GM19193 (cell line): ENCODE measurements around the gene SCGN.

Experiments
- POLR2A ChIP-seq: IDR thresholded peaks from 4 replicates; pipeline ENCODE4 v1.6.1; 2011; ENCODE audit not compliant: insufficient read depth, insufficient read length; ENCODE audit errors: extremely low read depth

SCGN gene, protein sequence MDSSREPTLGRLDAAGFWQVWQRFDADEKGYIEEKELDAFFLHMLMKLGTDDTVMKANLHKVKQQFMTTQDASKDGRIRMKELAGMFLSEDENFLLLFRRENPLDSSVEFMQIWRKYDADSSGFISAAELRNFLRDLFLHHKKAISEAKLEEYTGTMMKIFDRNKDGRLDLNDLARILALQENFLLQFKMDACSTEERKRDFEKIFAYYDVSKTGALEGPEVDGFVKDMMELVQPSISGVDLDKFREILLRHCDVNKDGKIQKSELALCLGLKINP

DNA sequence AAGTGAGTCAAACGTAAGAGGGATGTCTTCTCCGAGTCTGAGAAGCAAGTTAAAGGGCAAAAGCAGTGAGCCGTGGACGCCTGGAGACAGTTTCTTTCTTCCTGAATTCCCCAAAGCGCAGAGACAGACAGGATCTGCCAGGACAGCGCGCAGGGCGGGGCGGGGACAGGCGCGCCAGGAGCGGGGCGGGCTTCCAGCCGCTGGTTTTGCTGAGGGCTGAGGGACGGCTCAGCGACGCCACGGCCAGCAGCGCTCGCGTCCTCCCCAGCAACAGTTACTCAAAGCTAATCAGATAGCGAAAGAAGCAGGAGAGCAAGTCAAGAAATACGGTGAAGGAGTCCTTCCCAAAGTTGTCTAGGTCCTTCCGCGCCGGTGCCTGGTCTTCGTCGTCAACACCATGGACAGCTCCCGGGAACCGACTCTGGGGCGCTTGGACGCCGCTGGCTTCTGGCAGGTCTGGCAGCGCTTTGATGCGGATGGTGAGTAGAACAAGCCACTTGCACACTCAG is at the start of gene SCGN:
Gene SCGN (plus strand): TSS at position 209 of the 509 bp plus-strand sequence. CDS start 189 bp downstream, at position 398.
- TF ChIP-seq POLR2A, result no peak

DNA sequence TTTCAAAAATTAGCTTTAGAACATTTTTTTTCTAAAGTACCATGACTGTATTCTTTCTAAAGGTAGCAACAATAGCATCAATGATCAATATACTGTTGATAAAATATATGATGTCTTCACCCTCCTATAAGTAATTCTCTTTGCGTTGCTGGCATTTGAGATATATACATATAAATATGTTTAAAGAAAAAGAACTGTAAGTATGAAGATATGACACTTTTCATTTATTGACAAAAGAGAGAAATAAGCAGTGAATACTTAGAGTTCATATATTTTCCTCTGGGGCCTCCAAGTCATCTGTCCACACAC is 49.4 kb upstream of the SCGN start:
- TF ChIP-seq POLR2A, result no peak

DNA sequence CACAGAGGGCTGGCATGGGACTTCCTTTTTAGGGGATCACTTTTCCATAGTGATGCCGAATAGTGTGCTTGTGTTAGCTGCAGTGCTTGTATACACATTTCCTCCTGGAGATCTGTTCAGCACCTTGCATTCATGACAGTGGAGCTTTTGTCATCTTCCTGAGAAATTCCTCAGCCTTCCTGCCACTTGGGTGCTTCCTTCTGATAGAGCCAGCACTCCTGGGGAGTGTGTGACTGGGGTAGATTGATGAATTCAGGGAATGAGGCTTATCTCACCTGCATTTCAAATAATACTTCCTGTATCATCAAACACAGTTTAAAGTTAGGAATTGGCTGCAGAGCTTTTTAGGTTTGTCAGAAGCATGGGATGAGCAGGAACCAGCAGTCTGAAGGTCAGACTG is 48.8 kb upstream of the SCGN start:
- no peak for TF ChIP-seq POLR2A

DNA sequence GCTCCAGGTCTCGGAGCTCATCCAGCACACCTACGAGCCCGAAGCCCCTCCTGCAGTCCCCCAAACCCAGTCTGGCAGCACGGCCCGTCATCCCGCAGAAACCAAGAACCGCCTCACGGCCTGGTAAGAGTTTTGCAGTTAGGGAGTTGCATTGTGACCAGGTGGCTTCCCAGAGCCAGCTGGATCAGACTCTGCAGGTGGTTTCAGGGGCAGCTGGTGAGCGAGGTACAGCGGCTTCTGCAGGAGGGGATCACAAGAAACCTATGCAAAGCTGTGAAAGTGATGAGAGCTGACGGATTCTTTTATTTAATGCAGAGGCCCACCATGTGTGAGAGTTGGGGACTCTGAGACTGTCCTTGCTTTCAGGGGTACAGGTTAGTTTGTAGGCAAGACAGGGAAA is 45.9 kb upstream of the SCGN start:
- no peak for TF ChIP-seq POLR2A

DNA sequence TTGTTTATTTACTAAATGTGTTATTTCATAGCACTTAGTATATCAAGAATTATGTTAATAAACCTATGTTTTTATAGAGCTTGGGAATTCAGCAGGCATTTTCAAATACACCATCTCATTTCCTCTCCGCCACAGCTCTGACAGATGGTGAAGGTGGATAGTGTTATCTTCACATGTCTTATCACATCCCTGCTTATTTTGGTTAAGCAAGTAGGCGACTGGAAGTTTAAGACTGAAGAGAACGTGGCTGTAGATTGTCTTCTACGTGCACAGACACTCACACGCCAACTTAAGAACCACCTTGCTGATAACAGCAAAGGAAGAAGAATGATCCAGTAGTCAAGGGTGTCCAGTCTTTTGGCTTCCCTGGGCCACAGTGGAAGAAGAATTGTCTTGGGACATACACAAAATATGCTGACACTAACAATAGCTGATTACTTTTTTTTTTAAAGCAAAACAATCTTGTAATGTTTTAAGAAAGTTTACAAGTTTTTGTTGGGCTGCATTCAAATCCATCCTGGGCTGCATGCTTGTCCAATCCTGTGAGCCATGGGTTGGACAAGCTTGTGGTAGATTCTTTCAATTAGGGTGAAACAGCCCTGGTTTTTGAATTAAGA is 43.3 kb upstream of the SCGN start:
- TF ChIP-seq POLR2A, result no peak

DNA sequence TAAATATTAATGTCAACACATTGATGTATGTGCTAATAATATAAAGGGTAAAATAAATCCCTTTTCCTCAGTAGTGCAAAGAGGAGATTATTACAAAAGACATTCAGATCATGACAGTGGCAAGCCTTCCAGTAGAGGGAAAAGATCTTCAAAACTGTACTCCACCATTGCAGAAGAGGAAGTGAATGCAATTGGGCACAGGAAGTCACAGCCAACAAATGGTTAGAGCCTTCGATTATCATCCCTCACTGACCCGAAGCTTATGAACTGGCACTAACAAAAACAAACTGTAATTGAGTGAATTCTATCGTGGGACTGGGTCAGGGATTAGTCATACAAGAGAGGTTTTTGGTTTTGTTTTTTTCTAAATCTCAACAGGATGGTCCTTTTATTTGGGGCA is 39.3 kb upstream of the SCGN start:
- TF ChIP-seq POLR2A, result no peak

DNA sequence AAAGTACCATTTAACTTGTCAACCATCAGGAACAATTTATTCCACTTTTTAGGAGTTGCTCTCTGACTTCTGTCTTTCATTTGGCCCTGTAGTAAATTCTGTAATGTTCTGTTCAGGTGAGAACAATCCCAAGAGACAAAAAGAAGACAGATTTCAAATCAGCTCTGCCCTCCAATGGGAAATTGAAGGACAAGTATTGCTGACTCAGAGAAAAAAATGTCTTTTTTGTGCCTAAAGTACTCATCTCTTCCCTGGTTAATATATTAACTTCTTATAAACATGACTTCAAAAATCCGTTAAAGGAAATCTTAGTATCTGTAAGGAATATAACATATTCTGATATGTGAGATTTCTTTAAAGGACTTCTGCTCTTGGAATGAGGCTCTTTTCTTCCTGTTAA is 38.6 kb upstream of the SCGN start:
- no peak for TF ChIP-seq POLR2A

DNA sequence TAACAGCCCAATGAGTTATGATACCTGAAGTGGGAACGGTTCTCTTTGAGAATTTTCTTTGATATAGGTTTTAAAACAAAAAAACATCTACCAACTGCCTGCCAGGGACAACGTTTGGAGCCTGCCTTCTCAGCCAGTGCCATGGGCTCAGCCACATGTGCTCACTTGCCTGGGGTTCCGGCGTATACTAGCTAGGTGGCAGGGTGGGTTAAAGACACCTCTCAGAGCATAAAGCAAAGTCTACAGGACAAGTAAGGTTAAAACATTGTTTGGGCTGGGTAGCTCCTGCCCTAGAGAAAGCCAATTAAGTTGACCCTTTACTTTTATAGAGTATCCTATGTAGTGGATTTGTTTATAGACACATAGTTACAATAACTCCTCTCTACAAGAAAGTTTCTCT is 38.0 kb upstream of the SCGN start:
- TF ChIP-seq POLR2A, result no peak

DNA sequence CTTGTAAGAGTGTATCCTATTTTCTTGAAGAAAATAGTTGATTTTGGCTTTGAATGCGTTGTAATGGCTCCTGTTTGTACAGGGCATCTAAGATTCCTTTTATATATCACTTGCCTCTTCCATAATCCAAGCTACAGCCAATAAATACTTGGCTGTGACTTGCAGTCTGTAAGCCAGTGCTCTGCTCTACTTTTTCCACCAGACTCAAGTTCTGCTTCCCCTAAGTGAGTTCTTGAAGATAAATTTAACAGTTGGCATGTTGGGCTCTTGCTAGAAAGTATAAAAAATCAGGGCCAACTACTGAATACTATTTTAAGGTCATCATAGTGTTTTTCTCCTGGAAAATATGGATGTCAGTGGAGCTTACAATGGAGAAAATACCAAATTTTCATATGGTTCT is 36.5 kb upstream of the SCGN start:
- no peak for TF ChIP-seq POLR2A

DNA sequence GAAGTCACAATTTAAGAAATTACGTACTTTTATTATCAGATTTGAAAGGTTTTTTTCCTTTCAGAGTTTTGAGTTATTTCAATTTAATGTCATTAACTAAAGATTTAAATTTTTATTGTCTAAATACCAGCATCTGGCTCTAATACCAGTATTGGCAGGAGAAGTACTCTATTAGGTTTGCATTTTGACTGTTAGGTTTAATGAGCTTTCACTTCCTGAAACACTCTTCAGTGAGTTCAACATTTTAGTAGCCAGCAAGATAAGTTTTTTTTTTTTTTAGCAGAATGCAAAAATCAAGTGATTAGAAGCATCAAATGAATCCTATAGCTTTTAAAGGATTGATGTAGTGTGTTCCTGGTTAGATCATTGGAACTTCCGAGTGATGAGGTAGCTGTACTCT is 34.0 kb upstream of the SCGN start:
- TF ChIP-seq POLR2A, result no peak

DNA sequence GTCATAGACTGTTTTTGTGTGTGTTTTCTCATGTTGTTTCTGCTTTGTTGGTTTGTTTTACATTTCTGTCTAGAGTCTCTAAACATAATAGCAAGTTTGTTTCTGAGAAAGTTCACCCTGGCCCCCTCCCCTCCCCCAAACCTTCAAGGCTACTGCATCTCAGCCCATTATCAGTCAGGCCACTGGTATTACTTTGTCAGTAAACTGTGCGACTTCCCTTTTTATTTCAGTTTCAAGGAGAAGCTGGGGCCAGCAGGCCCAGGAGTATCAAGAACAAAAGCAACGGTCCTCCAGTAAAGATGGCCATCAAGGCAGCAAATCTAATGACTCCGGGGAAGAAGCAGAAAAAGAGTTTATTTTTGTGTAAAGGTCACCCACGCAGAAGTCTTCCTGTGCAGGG is 32.8 kb upstream of the SCGN start:
- no peak for TF ChIP-seq POLR2A

DNA sequence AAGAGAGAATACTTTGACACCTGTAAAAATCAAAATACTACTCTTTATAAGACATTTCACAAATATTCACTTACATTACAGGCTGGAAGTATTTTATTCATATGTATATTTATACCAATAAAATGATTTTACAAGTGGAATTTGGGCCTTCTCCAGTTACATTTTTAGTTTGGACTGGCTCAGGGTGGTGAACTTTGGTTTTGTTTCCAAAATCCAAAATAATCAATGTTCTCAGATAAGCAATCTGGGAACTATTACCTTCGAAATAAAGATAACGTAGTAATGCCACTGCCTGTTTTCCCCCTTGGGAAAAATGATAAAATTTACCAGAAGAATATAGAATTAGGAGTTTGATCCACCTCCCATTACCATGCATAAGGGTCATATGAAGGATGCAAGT is 31.6 kb upstream of the SCGN start:
- no peak for TF ChIP-seq POLR2A

DNA sequence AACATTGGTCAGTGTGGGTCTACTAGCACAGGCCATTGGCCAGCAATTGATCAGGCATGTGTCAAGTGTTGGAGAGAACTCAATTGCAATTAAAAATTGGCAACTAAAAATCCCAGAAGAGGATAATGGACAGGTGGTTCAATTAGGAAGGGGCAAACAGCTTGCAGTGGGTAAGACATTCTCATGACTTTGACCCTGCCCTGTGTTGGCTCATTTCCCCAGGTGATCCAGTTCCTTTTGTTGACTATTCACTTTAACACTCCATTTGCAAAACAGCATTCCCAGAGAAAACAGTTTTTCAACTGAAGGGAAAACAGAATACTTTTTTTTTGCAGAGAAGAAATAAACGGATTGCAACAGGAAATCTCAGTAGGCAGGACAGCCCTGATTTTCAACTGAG is 28.9 kb upstream of the SCGN start:
- TF ChIP-seq POLR2A, result no peak

DNA sequence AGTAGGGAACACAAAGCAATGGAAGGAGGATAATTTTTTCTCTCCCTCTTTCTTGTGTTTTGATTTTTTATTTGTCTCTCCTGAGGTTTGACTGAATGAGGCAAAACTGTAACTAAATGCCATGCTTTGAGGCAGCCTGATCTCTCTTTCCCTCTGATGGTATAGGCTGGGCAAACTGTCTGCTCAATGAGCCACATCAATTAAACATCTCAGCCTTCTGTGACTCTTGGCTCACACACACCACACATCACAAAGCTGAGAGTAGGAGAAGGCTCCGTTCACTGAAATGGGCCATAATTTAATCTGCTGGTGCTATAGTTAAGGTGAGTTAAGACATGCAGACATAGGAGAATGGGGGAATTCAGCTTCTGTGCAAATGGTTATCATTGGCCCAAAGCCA is 28.1 kb upstream of the SCGN start:
- TF ChIP-seq POLR2A, result no peak

DNA sequence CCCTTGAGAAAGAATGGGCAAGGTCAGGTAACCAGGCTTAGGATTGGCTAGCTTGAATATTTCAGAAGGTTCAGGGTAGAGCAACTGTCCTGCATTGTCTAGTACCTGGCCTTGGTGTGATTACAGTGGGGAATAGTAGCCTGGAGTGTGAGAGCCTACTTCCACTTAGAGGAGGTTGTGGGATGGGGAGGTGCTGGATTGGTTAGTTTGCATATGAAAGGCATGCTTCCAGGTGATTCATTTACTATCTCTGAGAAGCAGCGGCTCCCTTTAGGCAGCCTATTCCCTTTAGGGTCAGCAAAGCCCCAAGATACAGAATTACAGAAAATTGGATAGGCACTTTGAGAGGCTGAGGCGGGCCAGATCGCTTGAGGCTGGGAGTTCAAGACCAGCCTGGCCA is 25.0 kb upstream of the SCGN start:
- no peak for TF ChIP-seq POLR2A

DNA sequence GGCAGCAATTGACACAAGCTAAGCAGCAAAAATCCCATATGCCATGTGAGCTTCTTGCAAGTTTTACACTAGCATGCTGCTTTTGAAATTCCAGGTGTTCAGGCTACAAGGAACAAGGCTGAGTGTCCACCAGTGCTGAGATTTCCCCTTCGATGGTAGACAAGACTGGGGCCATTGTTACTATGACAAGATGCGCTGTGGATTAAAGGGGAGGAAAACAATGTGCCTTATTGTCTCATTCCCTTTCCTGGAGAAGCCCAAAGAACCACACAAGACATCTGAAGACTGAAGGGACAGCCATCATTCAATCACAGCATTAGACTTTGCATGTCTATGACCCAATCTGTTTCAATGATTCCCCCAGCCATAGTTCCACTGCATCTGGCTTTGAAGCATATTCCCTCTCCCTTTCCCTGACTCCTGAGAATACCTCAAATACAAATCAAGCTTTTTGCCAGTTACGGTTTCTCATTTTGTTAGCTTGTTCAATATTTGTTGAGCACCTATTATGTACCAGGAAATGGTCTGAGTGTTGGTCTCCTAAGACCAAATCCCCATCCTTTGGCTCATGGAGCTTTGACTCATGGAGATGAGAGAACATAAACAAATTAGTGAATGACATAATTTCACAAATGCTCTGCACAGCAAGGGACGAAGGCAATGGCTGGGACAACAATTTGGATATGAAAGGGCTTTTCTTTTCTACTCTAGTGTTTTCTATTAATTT is 23.4 kb upstream of the SCGN start:
- no peak for TF ChIP-seq POLR2A
